Caco-2 (cell line): Measurements from ENCODE around the gene CCR9. TPM values are rescaled to one million over a fixed set of nuclear protein-coding genes. Genes with fewer than 3 reads are reported as not detected.

Source experiments
- BruUV-seq: library from RNA; stranded (reverse); fragments of 400-500 nt; replicated peaks from 2 replicates; lab custom pipeline; 2021; lab: Mats Ljungman, UMichigan
- CTCF ChIA-PET: fragments of 300-600 bp; sonication (Branson Sonifier 250); formaldehyde crosslinking; loops from one replicate; lab custom pipeline; 2022; ENCODE audit warnings: antibody characterized with exemption; lab: Charles Lee
- POLR2A ChIA-PET: fragments of 300-600 bp; sonication (Branson Sonifier 250); formaldehyde crosslinking; loops from one replicate; lab custom pipeline; 2022; ENCODE audit warnings: antibody characterized with exemption; lab: Charles Lee
- DNase-seq, 2 experiments: peaks; one replicate each; pipeline versions ENCODE4 v3.0.0 to v3.0.0-alpha.2; 2020 to 2022
- H3K27me3 ChIP-seq: replicated peaks from 2 replicates; pipeline ENCODE4 v1.6.0; 2011; ENCODE audit warnings: low read length; ENCODE audit not compliant: control insufficient read depth, insufficient read depth
- H3K36me3 ChIP-seq: 2 replicates; pipeline ENCODE4 v1.5.1; 2011; ENCODE audit warnings: low read length; ENCODE audit not compliant: control insufficient read depth, insufficient read depth
- H3K4me1 ChIP-seq: fragments of 250-450 bp; sonication (Bioruptor Pico); 2 replicates; pipeline ENCODE4 v1.5.1; 2020; ENCODE audit warnings: mild to moderate bottlenecking
- H3K4me3 ChIP-seq: 2 replicates; pipeline ENCODE4 v1.5.1; 2011; ENCODE audit warnings: low read depth, mild to moderate bottlenecking, control low read depth, low read length
- H3K9me3 ChIP-seq: fragments of 250-450 bp; sonication (Bioruptor Pico); 2 replicates; pipeline ENCODE4 v1.5.1; 2020; ENCODE audit warnings: mild to moderate bottlenecking, moderate library complexity
- H3K27ac Mint-ChIP-seq: one replicate; pipeline ENCODE4 v1.8.0; 2022; ENCODE audit warnings: mixed read lengths; ENCODE audit not compliant: unreplicated experiment
- H3K27me3 Mint-ChIP-seq: one replicate; pipeline ENCODE4 v1.8.0; 2022; ENCODE audit warnings: mixed read lengths; ENCODE audit not compliant: insufficient read depth, unreplicated experiment
- H3K36me3 Mint-ChIP-seq: one replicate; pipeline ENCODE4 v1.8.0; 2022; ENCODE audit warnings: mild to moderate bottlenecking, mixed read lengths; ENCODE audit not compliant: insufficient read depth, unreplicated experiment
- H3K4me1 Mint-ChIP-seq: one replicate; pipeline ENCODE4 v1.8.0; 2022; ENCODE audit warnings: low read depth, mixed read lengths; ENCODE audit not compliant: unreplicated experiment
- H3K4me3 Mint-ChIP-seq: one replicate; pipeline ENCODE4 v1.8.0; 2022; ENCODE audit warnings: mild to moderate bottlenecking, moderate library complexity, mixed read lengths; ENCODE audit not compliant: unreplicated experiment
- H3K9me3 Mint-ChIP-seq: one replicate; pipeline ENCODE4 v1.8.0; 2022; ENCODE audit warnings: mixed read lengths; ENCODE audit not compliant: unreplicated experiment
- CTCF ChIP-seq, 2 experiments: fragments of 200-600 bp in 1 of 2; IDR thresholded peaks; 1 replicate in 1 of 2; 2 replicates in 1 of 2; pipeline versions ENCODE4 v1.5.1 to v1.8.0; 2011 to 2022; ENCODE audit warnings: antibody characterized with exemption in 1 of 2, control low read depth in 1 of 2, inconsistent platforms in 1 of 2, low read depth in 1 of 2, low read length in 1 of 2, mild to moderate bottlenecking in 1 of 2, moderate library complexity in 1 of 2; ENCODE audit not compliant: insufficient read depth in 1 of 2, severe bottlenecking in 1 of 2, unreplicated experiment in 1 of 2
- intact Hi-C: fragments of 100-400 bp; cut with micrococcal nuclease; formaldehyde crosslinking; loops from one replicate; pipeline ENCODE4 v1.10.0; 2022; ENCODE audit not compliant: unreplicated experiment
- total RNA-seq: library from RNA; stranded (reverse); gene quantifications from 2 replicates; pipeline ENCODE4 v1.2.3, GENCODE V29; 2022

CCR9 gene
- total RNA-seq, 1 experiment from 2014 or later: not detected

GRCh38 chr3:45915059-45915439 is 28.7 kb downstream of the CCR9 start:
- Histone ChIP-seq H3K4me3 (no peak overlapping the region), H3K4me1 (no peaks in the 10 kb centered on the region), H3K9me3 (no peaks in the 10 kb centered on the region), H3K27me3 (no peaks in the 10 kb centered on the region), H3K36me3 (no peaks in the 10 kb centered on the region)
- no peak for TF ChIP-seq CTCF (IDR thresholded peaks at IDR 0.05; ENCODE audit: insufficient read depth in 1 of 2, low read depth in 1 of 2, low read length in 1 of 2, severe bottlenecking in 1 of 2, unreplicated experiment in 1 of 2)
- Mint-ChIP-seq H3K9me3 (no peaks in the 10 kb centered on the region), H3K27me3 (no peaks in the 10 kb centered on the region), H3K27ac (no peak overlapping the region), H3K36me3 (no peaks in the 10 kb centered on the region), H3K4me3 (no peak overlapping the region), H3K4me1 (no peaks in the 10 kb centered on the region)
- no TSS peak for BruUV-seq
- DNase-seq: no peak
- ChIA-PET POLR2A (no interaction called here), CTCF (no interaction called here)
- intact Hi-C loops: no loop called here

- Mint-ChIP-seq H3K36me3 (no peaks in the 10 kb centered on the region), H3K4me1 (no peaks in the 10 kb centered on the region), H3K27ac (no peak overlapping the region), H3K27me3 (no peaks in the 10 kb centered on the region), H3K9me3 (no peaks in the 10 kb centered on the region), H3K4me3 (no peak overlapping the region)
- H3K27me3 ChIP-seq: no peaks in the 10 kb centered on the region
- no peak for TF ChIP-seq CTCF (IDR thresholded peaks at IDR 0.05; ENCODE audit: insufficient read depth in 1 of 2, low read depth in 1 of 2, low read length in 1 of 2, severe bottlenecking in 1 of 2, unreplicated experiment in 1 of 2)
- POLR2A ChIA-PET: no interaction called here
- no peaks in the 10 kb centered on the region for H3K4me1 ChIP-seq
- CTCF ChIA-PET: no interaction called here
- no peak overlapping the region for H3K4me3 ChIP-seq
- intact Hi-C loops: no loop called here
- DNase-seq: no peak
- no TSS peak for BruUV-seq
- no peaks in the 10 kb centered on the region for H3K9me3 ChIP-seq
- no peaks in the 10 kb centered on the region for H3K36me3 ChIP-seq
Observed at GRCh38 chr3:45915518-45916231, 29.3 kb downstream of the CCR9 start.

- no peak for TF ChIP-seq CTCF (IDR thresholded peaks at IDR 0.05; ENCODE audit: insufficient read depth in 1 of 2, low read depth in 1 of 2, low read length in 1 of 2, severe bottlenecking in 1 of 2, unreplicated experiment in 1 of 2)
- H3K27me3 ChIP-seq: no peaks in the 10 kb centered on the region
- Mint-ChIP-seq H3K9me3 (no peaks in the 10 kb centered on the region), H3K27ac (no peak overlapping the region), H3K36me3 (peaks cover 10% of the 10 kb centered on the region), H3K4me3 (no peak overlapping the region), H3K4me1 (no peaks in the 10 kb centered on the region), H3K27me3 (no peaks in the 10 kb centered on the region)
- H3K36me3 ChIP-seq: no peaks in the 10 kb centered on the region
- no peak for DNase-seq
- ChIA-PET POLR2A (no interaction called here), CTCF (no interaction called here)
- no peaks in the 10 kb centered on the region for H3K4me1 ChIP-seq
- intact Hi-C loops: no loop called here
- no TSS peak for BruUV-seq
- no peak overlapping the region for H3K4me3 ChIP-seq
- H3K9me3 ChIP-seq: no peaks in the 10 kb centered on the region
Observed at GRCh38 chr3:45917146-45917898, 31.0 kb downstream of the CCR9 start.
